ENCODE measurements around the gene LAMA3. TPM values are rescaled to one million over a fixed set of nuclear protein-coding genes. Genes with fewer than 3 reads are reported as not detected.

LAMA3 gene
- total and polyA plus RNA-seq, 2 donors (not counting 1 experiment from before 2014, with no cell fraction given) = 0.75 to 13.2 TPM

- no peak overlapping the region for H3K4me3 ChIP-seq (replicated peaks in 1 of 4; ENCODE audit: control extremely low read depth in 1 of 4, insufficient read depth in 1 of 4, low read depth in 3 of 4, low read length in 4 of 4)
- no peak overlapping the region for H3K9ac ChIP-seq (ENCODE audit: insufficient read depth, low read length)
- H3K9me3 ChIP-seq (ENCODE audit: control insufficient read depth, insufficient read depth, low read depth, low read length) = no peaks in the 10 kb centered on the region
These were observed 303.1 kb downstream of the LAMA3 start for GRCh38 chr18:23992089-23992940.

GRCh38 chr18:23992941-23993280 is 303.7 kb downstream of the LAMA3 start:
- Histone ChIP-seq H3K27me3 (ENCODE audit: control insufficient read depth, insufficient read depth, low read length) (no peaks in the 10 kb centered on the region), H3K4me1 (ENCODE audit: control insufficient read depth, extremely low read depth, insufficient read depth, low read length) (no peaks in the 10 kb centered on the region), H3K79me2 (ENCODE audit: control insufficient read depth, insufficient read depth, low read length) (no peaks in the 10 kb centered on the region), H3K9ac (ENCODE audit: insufficient read depth, low read length) (no peak overlapping the region), H2AFZ (ENCODE audit: low read length) (no peak overlapping the region), H3K9me3 (ENCODE audit: control insufficient read depth, insufficient read depth, low read depth, low read length) (no peaks in the 10 kb centered on the region), H4K20me1 (ENCODE audit: control insufficient read depth, extremely low read depth, insufficient read depth, low read length) (no peaks in the 10 kb centered on the region), H3K27ac (ENCODE audit: insufficient read depth, low read length) (no peak overlapping the region), H3K4me3 (replicated peaks in 1 of 4; ENCODE audit: control extremely low read depth in 1 of 4, insufficient read depth in 1 of 4, low read depth in 3 of 4, low read length in 4 of 4) (no peak overlapping the region), H3K4me2 (ENCODE audit: extremely low read depth, insufficient read depth, low read length) (no peak overlapping the region), H3K36me3 (ENCODE audit: control insufficient read depth, insufficient read depth, low read length) (no peaks in the 10 kb centered on the region)
- TF ChIP-seq CTCF (conservative IDR thresholded peaks at IDR 0.05 in 1 of 2, IDR thresholded peaks at IDR 0.05 in 1 of 2; ENCODE audit: low read depth in 1 of 2, low read length in 2 of 2) (no peak), EZH2 (IDR thresholded peaks at IDR 0.05; ENCODE audit: low read length, missing control alignments) (no peak)
- DNase-seq (ENCODE audit: low read depth in 2 of 2) = no peak

More at GRCh38 chr18:23992089-23992940, 303.1 kb downstream of the LAMA3 start:
- Histone ChIP-seq H3K27ac (ENCODE audit: insufficient read depth, low read length) (no peak overlapping the region), H3K36me3 (ENCODE audit: control insufficient read depth, insufficient read depth, low read length) (no peaks in the 10 kb centered on the region), H3K4me1 (ENCODE audit: control insufficient read depth, extremely low read depth, insufficient read depth, low read length) (no peaks in the 10 kb centered on the region), H3K4me2 (ENCODE audit: extremely low read depth, insufficient read depth, low read length) (no peak overlapping the region), H2AFZ (ENCODE audit: low read length) (no peak overlapping the region), H3K79me2 (ENCODE audit: control insufficient read depth, insufficient read depth, low read length) (no peaks in the 10 kb centered on the region), H3K27me3 (ENCODE audit: control insufficient read depth, insufficient read depth, low read length) (no peaks in the 10 kb centered on the region), H4K20me1 (ENCODE audit: control insufficient read depth, extremely low read depth, insufficient read depth, low read length) (no peaks in the 10 kb centered on the region)
- TF ChIP-seq CTCF (conservative IDR thresholded peaks at IDR 0.05 in 1 of 2, IDR thresholded peaks at IDR 0.05 in 1 of 2; ENCODE audit: low read depth in 1 of 2, low read length in 2 of 2) (no peak), EZH2 (IDR thresholded peaks at IDR 0.05; ENCODE audit: low read length, missing control alignments) (no peak)
- DNase-seq (ENCODE audit: low read depth in 2 of 2) = peak; percentile 39 to 82

- Histone ChIP-seq H4K20me1 (ENCODE audit: control insufficient read depth, extremely low read depth, insufficient read depth, low read length) (no peaks in the 10 kb centered on the region), H2AFZ (ENCODE audit: low read length) (no peak overlapping the region), H3K4me2 (ENCODE audit: extremely low read depth, insufficient read depth, low read length) (peak overlapping the region; percentile 49), H3K9ac (ENCODE audit: insufficient read depth, low read length) (no peak overlapping the region), H3K79me2 (ENCODE audit: control insufficient read depth, insufficient read depth, low read length) (no peaks in the 10 kb centered on the region), H3K27me3 (ENCODE audit: control insufficient read depth, insufficient read depth, low read length) (no peaks in the 10 kb centered on the region), H3K4me3 (replicated peaks in 1 of 4; ENCODE audit: control extremely low read depth in 1 of 4, insufficient read depth in 1 of 4, low read depth in 3 of 4, low read length in 4 of 4) (peak overlapping the region in 2 of 4 experiments; percentile 15 to 46), H3K27ac (ENCODE audit: insufficient read depth, low read length) (peak overlapping the region; percentile 53), H3K36me3 (ENCODE audit: control insufficient read depth, insufficient read depth, low read length) (no peaks in the 10 kb centered on the region), H3K9me3 (ENCODE audit: control insufficient read depth, insufficient read depth, low read depth, low read length) (no peaks in the 10 kb centered on the region), H3K4me1 (ENCODE audit: control insufficient read depth, extremely low read depth, insufficient read depth, low read length) (no peaks in the 10 kb centered on the region)
- peak; percentile 88 to 92 for DNase-seq (ENCODE audit: low read depth in 2 of 2)
- TF ChIP-seq CTCF (conservative IDR thresholded peaks at IDR 0.05 in 1 of 2, IDR thresholded peaks at IDR 0.05 in 1 of 2; ENCODE audit: low read depth in 1 of 2, low read length in 2 of 2) (no peak), EZH2 (IDR thresholded peaks at IDR 0.05; ENCODE audit: low read length, missing control alignments) (no peak)
These were observed 305.2 kb downstream of the LAMA3 start for GRCh38 chr18:23994361-23994902.
